ENCODE data around the gene NR1H3. TPM values are rescaled to one million over a fixed set of nuclear protein-coding genes. Genes with fewer than 3 reads are reported as not detected.

NR1H3 gene
- total RNA-seq, 1 donor, result 8.8 TPM

- DNase-seq (ENCODE audit: low read depth), result no peak
- H3K4me3 ChIP-seq (ENCODE audit: low read depth, low read length), result no peak overlapping the region
- TF ChIP-seq CTCF (IDR thresholded peaks at IDR 0.05; ENCODE audit: insufficient read depth, low read length), result no peak
Measured at GRCh38 chr11:47280099-47280498, 22.3 kb downstream of the NR1H3 start.

- no peak for DNase-seq (ENCODE audit: low read depth)
- H3K4me3 ChIP-seq (ENCODE audit: low read depth, low read length), result no peak overlapping the region
- TF ChIP-seq CTCF (IDR thresholded peaks at IDR 0.05; ENCODE audit: insufficient read depth, low read length), result no peak
Measured at GRCh38 chr11:47280860-47281259, 23.1 kb downstream of the NR1H3 start.

GRCh38 chr11:47282462-47282861 is 24.7 kb downstream of the NR1H3 start:
- H3K4me3 ChIP-seq (ENCODE audit: low read depth, low read length), result no peak overlapping the region
- DNase-seq (ENCODE audit: low read depth), result no peak
- no peak for TF ChIP-seq CTCF (IDR thresholded peaks at IDR 0.05; ENCODE audit: insufficient read depth, low read length)

GRCh38 chr11:47284151-47284550 is 26.4 kb downstream of the NR1H3 start:
- TF ChIP-seq CTCF (IDR thresholded peaks at IDR 0.05; ENCODE audit: insufficient read depth, low read length), result no peak
- no peak for DNase-seq (ENCODE audit: low read depth)
- H3K4me3 ChIP-seq (ENCODE audit: low read depth, low read length), result no peak overlapping the region

GRCh38 chr11:47285969-47286770 is 28.4 kb downstream of the NR1H3 start:
- no peak overlapping the region for H3K4me3 ChIP-seq (ENCODE audit: low read depth, low read length)
- no peak for TF ChIP-seq CTCF (IDR thresholded peaks at IDR 0.05; ENCODE audit: insufficient read depth, low read length)
- no peak for DNase-seq (ENCODE audit: low read depth)

GRCh38 chr11:47288066-47288465 is 30.3 kb downstream of the NR1H3 start:
- no peak overlapping the region for H3K4me3 ChIP-seq (ENCODE audit: low read depth, low read length)
- no peak for TF ChIP-seq CTCF (IDR thresholded peaks at IDR 0.05; ENCODE audit: insufficient read depth, low read length)
- DNase-seq (ENCODE audit: low read depth), result no peak

- no peak for DNase-seq (ENCODE audit: low read depth)
- no peak overlapping the region for H3K4me3 ChIP-seq (ENCODE audit: low read depth, low read length)
- no peak for TF ChIP-seq CTCF (IDR thresholded peaks at IDR 0.05; ENCODE audit: insufficient read depth, low read length)
Measured at GRCh38 chr11:47289856-47290255, 32.1 kb downstream of the NR1H3 start.

Measured in fibroblast of the aortic adventitia (primary cell).